NOMO-1 treated with dmso at 0.1 percent for 144 hours (cell line): ENCODE measurements around the gene ZBTB20.
A peak's percentile ranks its signal among the peaks of the same experiment; 100 is the strongest.

Source experiments
- DNase-seq: peaks from one replicate; lab custom pipeline; 2025; ENCODE audit not compliant: unreplicated experiment; lab: John Stamatoyannopoulos, UW

Gene ZBTB20

DNA sequence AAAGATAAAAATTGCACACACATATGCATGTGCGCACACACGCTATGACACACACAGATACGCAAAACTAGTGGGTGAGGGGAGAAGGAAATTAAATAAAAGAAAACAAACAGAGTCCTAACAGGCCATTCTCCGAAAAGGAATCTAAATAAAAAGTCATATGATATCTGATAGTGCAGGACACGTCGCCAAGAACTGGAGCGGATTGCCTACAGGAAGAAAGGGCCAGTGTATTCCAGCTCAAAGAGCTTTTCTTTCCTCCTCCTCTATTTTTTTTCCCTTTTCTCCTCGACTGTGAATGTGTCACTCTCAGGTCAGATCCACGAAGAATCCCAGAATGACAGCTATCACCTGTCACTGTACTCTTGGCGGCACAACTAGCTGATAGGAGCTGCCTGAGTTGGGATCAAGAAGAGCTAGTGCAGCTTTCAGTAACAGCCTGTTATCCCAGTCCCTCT lies 695.5 kb downstream of the ZBTB20 start:
- DNase-seq = no peak

DNA sequence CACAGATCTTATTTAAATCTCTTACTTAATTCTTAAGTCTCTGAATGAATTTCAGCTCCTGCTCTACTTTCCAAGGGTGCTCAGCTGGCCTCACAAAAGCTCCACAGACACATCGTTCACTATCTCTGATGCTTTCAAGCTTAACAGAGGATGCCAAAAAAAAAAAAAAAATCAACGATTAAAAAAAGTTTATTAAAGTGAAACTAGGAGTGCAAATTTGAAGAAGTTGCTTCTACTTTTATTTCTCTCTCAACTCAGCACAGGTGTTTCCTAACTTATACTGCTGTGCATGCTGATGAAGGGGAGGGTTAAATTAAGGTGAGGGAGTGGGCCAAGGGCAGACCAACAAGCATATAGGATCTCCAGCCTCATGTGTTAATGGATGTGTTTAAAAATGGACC lies 696.0 kb downstream of the ZBTB20 start:
- no peak for DNase-seq

DNA sequence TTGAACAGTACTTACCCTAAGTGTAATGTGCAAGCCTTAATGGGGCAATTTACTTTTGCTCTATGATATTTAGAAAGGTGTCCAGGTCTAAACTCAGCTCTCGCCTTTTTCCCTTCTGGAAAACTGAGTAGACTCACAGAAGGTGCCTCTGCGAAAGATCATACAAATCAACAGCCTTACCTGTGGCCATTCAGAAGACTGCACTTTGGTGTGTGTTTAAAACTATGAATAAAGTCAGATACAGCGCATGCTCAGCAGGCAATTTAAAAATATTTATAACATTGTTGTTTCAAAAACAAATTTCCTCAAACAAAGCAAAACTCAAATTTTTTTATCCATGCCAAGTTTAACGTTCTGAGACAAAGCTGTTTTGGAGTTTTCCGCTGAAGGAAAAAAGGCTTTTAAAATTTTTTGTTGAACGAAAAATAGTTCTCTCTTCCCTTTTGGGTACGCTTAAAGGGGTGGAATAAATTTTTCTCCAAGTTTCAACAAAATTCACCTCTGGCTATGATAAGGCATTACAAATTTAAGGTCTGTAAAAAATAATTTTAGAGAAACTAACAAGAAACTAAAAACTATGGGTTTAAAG lies 697.0 kb downstream of the ZBTB20 start:
- DNase-seq = no peak

DNA sequence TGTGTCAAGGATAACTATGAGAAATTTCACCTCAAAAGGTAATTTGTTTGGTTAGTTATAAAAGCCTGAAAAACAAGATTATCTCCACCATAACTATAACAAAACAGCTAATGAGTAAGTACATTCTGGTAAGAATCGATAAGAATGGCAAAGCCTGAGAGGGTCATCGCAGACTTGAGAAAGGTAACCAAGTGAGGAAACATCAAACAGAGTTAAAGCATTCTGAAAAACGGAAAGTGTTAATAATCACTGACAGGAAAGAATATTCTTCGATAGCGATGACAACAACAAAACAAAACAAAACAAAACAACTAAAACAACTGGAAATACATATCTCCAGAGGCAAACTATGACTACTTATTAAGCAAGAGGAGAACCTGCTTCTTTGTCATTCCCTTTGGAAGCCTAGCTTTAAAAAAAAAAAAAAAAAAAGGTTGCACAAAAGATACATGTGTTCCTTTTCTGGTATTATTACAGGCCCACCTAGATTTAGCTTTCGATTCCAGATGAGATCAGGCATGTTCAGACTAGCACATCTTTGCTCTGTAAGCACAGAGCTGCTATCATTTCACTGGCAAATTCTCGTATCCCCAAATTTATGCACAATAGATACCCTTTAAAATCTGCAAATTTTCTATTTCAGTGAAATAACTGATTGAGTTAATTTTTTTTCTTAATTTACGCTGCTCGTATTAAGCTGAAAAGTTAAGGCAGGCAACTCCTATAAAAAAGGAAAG lies 697.6 kb downstream of the ZBTB20 start:
- no peak for DNase-seq

DNA sequence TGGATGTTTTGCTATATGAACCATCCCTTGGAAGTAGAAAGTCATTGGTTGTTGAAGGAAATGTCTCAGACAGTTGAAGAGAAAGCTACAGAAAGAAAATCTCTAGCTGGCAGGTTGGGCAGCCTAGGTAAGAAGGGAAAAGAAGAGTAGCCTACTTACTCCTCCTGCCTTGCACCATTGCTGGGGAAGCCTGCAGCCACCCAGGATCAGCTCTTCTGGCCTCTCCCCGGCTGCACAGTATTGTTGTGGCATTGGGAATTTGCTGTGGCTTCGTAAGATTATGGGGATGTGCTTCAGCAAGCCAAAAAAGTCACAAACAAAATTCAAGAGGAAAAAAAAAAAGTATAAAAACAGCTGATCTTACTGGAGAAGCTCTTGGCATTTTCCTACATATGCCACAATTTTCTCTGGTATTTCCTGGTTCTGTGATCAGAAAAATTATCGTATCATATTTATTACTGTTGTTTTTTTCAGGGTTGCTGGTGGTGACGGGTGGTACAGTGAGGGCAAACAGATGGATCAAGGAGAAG lies 699.1 kb downstream of the ZBTB20 start:
- no peak for DNase-seq

DNA sequence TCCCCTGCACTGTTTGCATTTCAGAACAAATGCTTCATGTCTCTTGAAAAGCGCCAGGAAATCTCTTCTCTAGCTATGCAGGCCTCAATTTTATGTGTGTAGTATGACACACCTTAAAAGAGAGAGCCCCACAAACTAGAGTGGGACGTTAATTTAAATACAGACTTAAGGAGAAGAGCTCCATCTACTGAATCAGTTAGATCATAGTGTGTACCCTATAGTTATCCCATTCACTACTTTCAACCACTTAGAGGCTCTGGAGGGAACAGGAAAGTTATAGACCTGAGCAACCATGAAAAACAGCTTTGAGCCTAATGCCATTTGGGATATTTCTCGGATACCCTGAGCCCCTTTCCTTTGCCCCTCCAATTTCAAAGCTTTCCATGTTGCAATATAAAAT lies 699.5 kb downstream of the ZBTB20 start:
- DNase-seq = no peak

DNA sequence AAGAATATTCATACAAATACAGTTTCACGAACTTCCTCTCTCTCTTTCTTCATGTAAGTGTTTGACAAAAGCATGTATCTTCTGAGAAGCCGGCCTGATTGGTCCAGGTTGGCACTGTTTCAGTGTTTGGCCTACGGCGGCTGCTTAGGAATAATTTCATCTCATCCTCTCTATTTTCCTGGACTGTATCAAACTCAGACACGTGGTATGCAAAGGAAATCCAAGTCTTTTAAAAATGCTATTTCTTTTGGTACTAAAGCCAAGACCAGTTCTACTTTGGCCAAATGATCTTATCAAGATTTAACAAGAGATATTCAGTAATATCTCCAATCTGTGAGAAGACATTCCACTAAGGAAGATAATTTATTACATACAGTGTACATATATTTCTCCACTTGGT lies 700.5 kb downstream of the ZBTB20 start:
- no peak for DNase-seq

DNA sequence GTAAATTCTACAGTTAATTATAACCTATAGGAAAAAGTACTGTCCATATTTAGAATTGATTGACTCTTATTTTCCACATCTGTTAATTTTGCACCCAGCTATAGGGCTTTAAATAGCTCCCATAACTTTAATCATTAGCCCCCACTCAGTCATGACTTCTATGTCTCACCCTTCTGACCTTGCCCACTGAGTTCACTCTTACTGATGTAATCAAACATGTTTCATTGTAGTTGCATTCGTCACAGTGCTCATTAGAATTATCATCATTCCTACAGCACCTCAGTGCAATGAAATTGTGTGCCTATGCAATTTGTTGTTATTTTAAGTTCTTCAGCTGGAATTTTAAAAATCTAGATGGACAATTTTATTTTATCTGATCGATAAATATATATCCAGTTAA lies 701.9 kb downstream of the ZBTB20 start:
- DNase-seq = no peak

DNA sequence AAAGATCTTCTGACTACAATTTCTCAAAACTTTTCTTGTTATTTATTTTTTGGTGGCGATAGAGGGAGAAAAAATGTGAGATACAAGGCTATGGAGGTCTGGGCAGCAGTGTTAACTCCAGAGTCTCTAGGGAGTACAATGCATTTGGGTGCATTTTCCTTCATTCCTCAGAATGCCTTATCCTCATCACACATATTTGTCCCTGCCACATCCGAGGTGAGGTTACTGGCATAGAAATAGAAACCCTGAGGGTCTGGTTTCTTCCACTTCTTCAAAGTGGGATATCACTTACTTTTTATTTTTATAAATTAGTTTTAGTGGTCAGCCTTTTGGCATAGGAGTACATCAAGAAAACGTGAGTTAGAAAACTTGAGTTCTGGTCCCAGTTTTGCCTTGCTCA lies 702.9 kb downstream of the ZBTB20 start:
- no peak for DNase-seq

DNA sequence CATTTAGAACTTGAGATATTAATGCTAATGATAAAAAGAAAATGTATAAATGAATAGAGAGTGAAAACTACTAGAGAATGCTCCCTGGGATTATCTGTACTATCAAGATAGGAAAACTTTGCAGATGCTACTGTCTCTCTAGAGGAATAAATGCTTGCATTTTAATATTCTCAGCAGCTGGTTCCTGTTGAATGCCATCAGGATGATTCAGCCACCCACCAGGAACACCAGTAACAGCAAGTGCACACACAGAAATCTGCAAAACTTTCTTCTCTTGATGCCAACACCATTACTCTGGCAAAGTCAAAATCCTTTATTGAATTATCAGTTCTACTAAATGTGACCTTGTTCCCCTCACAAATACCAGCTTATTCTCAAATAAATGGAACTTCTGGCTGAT lies 704.8 kb downstream of the ZBTB20 start:
- DNase-seq = no peak

DNA sequence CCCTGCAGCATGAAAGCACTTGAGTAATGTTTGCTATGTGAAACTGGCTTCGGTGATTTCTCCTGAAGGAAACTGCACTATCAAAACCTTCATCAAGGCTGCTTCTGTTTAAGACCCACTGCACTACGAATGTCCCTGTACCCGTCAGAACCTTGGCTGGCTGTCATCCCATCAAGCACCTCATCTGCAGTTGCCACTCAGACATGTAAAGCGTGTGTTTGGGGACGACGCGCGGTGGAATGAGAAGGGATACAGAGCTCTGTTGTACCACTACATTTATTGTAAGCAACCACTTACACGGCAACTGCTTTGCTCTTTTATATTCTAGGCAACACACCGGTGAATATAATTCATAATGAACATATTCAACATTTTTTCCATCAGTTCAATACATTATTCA lies 705.7 kb downstream of the ZBTB20 start:
- DNase-seq = no peak

DNA sequence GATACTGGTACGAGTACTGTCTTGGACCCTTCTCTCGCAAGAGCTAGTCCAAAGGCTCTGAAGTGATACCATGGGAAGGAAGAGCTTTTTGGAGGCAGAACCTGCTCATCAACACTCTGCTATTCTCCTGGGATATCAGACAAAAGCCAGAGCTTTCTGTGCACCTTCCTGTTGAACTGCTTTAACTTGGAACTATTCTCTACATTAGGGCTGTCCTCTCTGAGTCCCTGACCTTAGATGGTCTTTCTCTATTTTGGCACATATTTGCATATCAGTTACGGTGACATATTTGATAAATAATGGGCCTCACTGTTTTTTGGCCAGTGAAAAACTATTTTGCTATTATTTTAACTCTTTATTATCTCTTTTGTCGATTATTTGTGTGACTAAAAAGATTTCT lies 706.4 kb downstream of the ZBTB20 start:
- DNase-seq = no peak

DNA sequence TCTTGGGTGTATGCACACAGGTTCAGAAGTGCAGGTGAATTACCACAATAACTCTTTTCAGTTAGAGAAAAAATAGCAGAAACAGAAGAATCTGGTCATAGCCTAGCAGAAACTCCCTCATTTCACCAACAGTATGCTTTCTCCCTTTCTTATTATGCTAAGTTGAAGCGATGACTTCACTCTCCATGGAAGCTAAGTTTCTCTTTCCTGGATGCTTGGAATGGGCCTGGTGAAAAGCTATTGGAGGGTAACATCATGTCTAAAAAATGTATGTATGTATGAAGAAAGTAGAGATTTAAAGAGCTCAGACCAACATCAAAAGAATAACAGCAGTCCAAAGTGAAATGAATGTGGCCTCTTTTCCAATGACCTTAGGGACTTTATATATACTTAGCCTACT lies 707.8 kb downstream of the ZBTB20 start:
- no peak for DNase-seq

DNA sequence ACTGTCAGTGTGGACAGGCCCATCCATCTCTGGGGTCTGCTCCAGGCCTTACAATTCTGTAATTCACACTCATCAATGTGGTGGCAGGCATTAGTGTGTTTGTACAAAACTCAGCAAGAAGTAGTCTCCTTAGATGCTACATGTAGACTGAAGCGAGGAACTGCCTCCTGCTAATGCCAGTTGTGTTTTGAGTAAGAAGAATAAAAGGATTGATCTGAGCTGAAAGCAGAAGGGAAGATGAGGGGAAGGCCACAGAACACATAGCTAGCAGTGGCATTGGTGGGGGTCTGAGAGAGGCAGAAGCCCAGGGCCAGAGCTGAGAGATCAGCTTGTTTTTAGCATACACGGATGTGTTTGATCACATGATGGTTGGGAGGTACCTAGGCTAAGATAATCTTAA lies 709.2 kb downstream of the ZBTB20 start:
- no peak for DNase-seq

DNA sequence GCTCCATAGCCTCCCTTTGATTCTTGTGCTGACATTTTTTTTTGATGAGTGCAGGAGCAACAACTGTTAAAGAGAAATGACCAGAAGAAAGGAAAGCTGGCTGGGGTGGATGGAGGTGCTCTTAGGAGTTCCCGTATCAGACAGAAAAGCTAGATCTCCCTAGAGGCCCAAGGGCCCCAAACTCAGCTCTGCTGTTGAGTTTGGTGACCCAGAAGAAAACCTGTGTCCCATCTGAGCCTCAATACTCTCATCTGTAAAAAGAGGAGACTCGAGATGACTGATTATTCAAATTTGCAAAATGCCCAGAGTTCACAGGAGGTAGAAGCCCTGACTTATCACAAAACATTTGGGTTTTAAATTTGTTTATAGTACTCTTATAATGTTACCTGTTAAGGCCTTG lies 710.9 kb downstream of the ZBTB20 start:
- DNase-seq = no peak

DNA sequence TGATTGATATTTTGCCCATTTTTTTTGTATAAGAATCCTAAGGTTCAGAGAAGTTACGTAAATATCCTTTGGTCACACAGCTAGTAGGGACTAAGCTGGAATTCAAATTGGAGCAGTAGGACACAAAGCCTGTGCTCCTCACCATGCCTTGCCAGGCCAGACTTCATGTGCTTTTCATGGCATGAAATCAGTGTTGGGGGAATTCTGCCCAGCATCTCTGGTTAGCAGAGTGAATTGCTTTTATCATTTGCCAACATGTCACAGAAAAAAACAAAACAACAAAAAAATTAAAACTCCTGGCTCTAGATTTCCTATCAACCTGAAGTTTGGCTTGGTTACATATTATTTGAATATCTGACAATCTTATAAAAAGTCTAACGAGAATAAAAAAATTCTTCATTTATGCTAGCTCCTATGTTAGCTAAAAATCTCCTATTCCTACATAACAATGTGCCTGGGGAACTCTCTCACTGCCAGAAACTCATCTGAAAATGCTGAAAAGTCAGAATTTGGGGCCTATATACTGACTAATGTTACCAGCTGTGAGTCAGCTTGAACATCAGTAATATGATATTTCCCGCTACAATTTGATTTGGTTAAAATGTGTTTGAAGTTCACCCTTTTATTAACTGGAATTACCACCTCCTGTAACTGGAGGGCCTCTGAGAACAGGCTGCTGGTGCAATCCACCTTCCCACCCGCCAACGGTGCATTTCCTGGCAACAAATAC lies 711.5 kb downstream of the ZBTB20 start:
- no peak for DNase-seq

DNA sequence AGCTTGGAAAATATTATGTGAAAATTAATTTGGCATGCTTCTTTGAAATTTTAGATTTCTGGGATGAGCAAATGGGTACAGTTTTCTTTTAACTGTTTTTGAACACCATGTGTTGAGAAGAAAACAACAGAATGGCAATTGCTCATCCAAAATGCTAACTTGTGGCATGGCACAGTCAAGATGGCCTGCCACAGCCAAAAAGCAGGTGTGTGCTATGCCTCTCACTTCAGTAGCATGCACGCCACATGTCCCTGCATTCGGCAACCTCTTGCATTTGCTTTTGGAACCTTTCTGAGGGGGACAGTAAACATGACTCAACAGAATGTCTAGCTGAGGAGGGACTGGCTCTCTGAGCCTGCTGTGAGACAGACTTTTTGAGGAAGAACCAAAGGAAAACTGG lies 714.8 kb downstream of the ZBTB20 start:
- DNase-seq = no peak

DNA sequence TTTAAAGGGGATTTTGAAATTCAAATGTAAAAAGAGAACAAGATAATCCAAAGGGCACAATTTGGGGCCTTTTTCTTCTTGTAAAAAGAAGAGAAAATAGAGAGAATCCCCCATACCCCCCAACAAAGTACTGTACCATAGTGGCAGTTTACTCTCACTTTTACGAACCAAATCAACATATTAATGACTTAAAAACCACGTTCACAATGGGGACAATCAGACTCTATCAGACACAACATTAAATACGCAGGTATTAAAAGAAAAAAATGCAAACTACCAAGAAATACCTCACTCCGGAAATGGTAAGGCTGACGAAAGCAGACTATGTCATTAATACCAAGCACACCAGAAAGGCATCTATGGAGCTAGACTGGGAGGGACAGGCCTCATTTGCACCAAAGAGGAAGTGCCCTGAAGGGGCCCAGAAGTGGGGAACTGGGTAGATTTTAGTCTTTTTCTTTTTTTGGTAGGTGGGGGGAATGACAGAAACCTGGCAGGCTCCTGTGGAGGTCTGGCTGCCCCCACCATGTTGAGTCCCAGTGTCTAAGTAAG lies 719.0 kb downstream of the ZBTB20 start:
- DNase-seq = peak; percentile 66

DNA sequence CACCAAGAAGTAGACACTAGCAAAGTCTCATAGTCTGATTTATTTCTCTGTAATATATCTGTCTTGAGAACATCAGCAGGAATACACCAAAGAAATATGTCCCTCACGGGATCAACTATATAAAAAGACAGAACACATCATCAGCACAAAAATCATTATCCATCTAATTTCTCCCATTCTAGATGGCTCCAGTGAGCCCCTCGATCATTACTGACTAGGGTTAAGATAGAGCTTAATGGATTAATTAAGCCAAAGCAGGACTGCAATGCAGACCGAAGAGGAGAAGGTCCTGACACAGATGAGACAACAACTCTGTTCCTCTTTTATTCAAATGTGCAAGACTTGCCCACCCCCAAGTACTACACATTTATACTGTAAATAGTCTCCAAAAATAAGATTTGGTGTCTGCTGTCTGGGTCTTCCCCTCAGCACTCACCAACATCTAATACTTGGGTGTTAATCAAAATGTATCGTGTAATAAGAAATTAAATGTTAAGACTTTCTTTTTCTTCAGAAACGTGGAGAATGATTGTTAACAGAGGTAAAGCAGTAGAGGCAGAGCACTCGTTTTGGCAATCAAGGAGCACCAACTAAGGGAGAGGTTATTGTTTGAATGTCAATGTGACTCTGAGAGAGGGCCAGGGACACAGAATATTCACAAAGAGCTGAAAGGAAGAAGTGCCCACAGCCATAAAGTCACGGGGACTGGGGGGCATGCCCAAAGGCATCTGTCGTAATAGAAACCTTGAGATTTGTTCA lies 719.6 kb downstream of the ZBTB20 start:
- no peak for DNase-seq

DNA sequence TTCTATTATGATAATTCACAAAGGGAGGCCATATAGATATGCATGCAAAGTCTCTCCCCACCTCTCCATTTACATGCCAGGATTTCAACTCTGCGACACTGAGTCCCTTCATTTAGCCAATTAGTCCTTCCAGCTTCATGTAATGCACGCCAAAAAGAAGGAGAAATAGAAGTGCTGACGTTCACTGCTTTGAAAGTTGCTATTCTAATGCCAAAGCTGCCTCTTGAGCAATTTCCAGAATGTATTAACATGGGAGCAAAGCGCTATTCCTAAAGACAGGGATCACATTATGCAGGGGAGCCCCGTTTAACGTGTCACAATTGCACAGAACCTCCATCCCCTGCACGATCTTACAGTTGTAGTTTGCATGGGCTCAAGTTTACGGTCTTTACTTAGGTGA lies 722.8 kb downstream of the ZBTB20 start:
- DNase-seq = no peak

DNA sequence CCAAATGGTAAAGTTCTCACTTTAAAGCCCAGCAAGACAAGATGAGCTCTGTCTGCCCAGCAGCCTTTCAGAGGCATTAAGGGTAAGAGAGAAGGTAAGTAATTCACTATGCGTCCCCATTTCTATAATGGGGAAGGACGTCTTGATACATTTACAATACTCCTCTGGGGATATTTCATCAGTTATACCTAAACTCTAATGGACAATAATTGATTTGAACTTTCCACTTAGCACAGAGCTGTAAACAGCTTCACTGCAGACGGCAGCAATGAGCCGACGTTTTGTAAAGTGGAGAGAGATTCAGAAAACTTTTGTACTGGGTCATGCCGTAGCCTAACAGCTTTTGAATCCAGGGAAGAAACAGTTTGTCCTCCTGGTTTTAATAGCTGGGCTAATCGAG lies 725.9 kb downstream of the ZBTB20 start:
- DNase-seq = no peak
